HCT116 (cell line): ENCODE data around the gene SMCO1. TPM values are rescaled to one million over a fixed set of nuclear protein-coding genes. Genes with fewer than 3 reads are reported as not detected.

Experiments used
- ATAC-seq: fragments of 200-7000 bp; cut with Tn5 transposase; 2 replicates; pipeline ENCODE4 v1.9.1; 2020; ENCODE audit warnings: mild to moderate bottlenecking, moderate library complexity
- BruUV-seq: library from RNA; stranded (reverse); fragments of 400-500 nt; replicated peaks from 2 replicates; lab custom pipeline; 2021; lab: Mats Ljungman, UMichigan
- CTCF ChIA-PET: fragments of 300-600 bp; sonication (Branson Sonifier 250); formaldehyde crosslinking; loops from one replicate; lab custom pipeline; 2021; ENCODE audit warnings: antibody characterized with exemption; lab: Charles Lee
- POLR2A ChIA-PET: fragments of 300-600, 350-600 bp; sonication (Branson Sonifier 250); formaldehyde crosslinking; loops from one replicate; lab custom pipeline; 2021; ENCODE audit warnings: antibody characterized with exemption; lab: Charles Lee
- RAD21 ChIA-PET, 2 experiments: fragments of 300-600 bp; sonication (Branson Sonifier 250); formaldehyde crosslinking; loops; one replicate each; lab custom pipeline; 2023; ENCODE audit warnings: low total read pairs in 2 of 2; ENCODE audit not compliant: uncharacterized antibody in 2 of 2, unreplicated experiment in 2 of 2, low non-redundant PET in 1 of 2; lab: Charles Lee
- DNase-seq: peaks from one replicate; pipeline ENCODE4 v3.0.0-alpha.2; 2010; ENCODE audit warnings: low read depth, low spot score
- H2AFZ ChIP-seq: fragments of 200-600 bp; shearing (Covaris generic), sonication (generic); 2 replicates; pipeline ENCODE4 v1.6.1; 2017; ENCODE audit warnings: low read depth, mixed run types, mixed read lengths, antibody characterized with exemption, low read length; ENCODE audit not compliant: poor library complexity, severe bottlenecking
- H3K27ac ChIP-seq: 2 replicates; pipeline ENCODE4 v1.5.1; 2012; ENCODE audit warnings: low read depth, low read length
- H3K27me3 ChIP-seq: fragments of 200-600 bp; sonication (generic); 2 replicates; pipeline ENCODE4 v1.6.1; 2016; ENCODE audit warnings: mixed run types, low read length, mixed read lengths; ENCODE audit not compliant: insufficient read depth
- H3K36me3 ChIP-seq, 2 experiments: fragments of 200-500 bp in 1 of 2; fragments of 200-600 bp in 1 of 2; sonication (Bioruptor generic) in 1 of 2; sonication (generic) in 1 of 2; 2 replicates each; pipeline versions ENCODE4 v1.5.1 to v1.6.1; 2014 to 2016; ENCODE audit warnings: low read length in 2 of 2, inconsistent platforms in 1 of 2, mixed read lengths in 1 of 2, mixed run types in 1 of 2; ENCODE audit not compliant: insufficient read depth in 2 of 2, control insufficient read depth in 1 of 2
- H3K4me1 ChIP-seq, 2 experiments: fragments of 200-600 bp in 1 of 2; sonication (generic) in 1 of 2; 2 replicates each; pipeline versions ENCODE4 v1.5.1 to v1.6.1; 2012 to 2017; ENCODE audit warnings: low read length in 2 of 2, inconsistent platforms in 1 of 2, mild to moderate bottlenecking in 1 of 2, mixed read lengths in 1 of 2, mixed run types in 1 of 2, moderate library complexity in 1 of 2; ENCODE audit not compliant: insufficient read depth in 2 of 2, control insufficient read depth in 1 of 2
- H3K4me2 ChIP-seq: fragments of 200-600 bp; sonication (generic); 2 replicates; pipeline ENCODE4 v1.6.1; 2017; ENCODE audit warnings: mixed run types, low read length, mixed read lengths
- H3K4me3 ChIP-seq, 2 experiments: fragments of 200-600 bp in 1 of 2; sonication (generic) in 1 of 2; replicated peaks in 1 of 2; 2 replicates each; pipeline ENCODE4 v1.5.1; 2011 to 2016; ENCODE audit warnings: low read length in 2 of 2, control low read depth in 1 of 2, low read depth in 1 of 2, mild to moderate bottlenecking in 1 of 2, mixed read lengths in 1 of 2, mixed run types in 1 of 2
- H3K79me2 ChIP-seq: fragments of 200-600 bp; sonication (generic); 2 replicates; pipeline ENCODE4 v1.6.1; 2017; ENCODE audit warnings: mild to moderate bottlenecking, mixed run types, low read length, moderate library complexity, mixed read lengths; ENCODE audit not compliant: insufficient read depth
- H3K9ac ChIP-seq: fragments of 200-600 bp; sonication (generic); 2 replicates; pipeline ENCODE4 v1.6.1; 2016; ENCODE audit warnings: low read length, mixed read lengths
- H3K9me2 ChIP-seq: fragments of 200-600 bp; sonication (generic), shearing (Covaris generic); 2 replicates; pipeline ENCODE4 v1.6.1; 2017; ENCODE audit warnings: mixed run types, mild to moderate bottlenecking, moderate library complexity; ENCODE audit not compliant: insufficient read depth
- H3K9me3 ChIP-seq, 2 experiments: fragments of 200-500 bp in 1 of 2; fragments of 200-600 bp in 1 of 2; sonication (Bioruptor generic) in 1 of 2; sonication (generic) in 1 of 2; 2 replicates each; pipeline ENCODE4 v1.6.1; 2014 to 2017; ENCODE audit warnings: low read length in 2 of 2, mixed read lengths in 2 of 2, inconsistent platforms in 1 of 2, low read depth in 1 of 2, mild to moderate bottlenecking in 1 of 2, mixed run types in 1 of 2, moderate library complexity in 1 of 2; ENCODE audit not compliant: control insufficient read depth in 1 of 2, insufficient read depth in 1 of 2
- H4K20me1 ChIP-seq: fragments of 200-600 bp; sonication (generic), shearing (Covaris generic); 2 replicates; pipeline ENCODE4 v1.6.1; 2017; ENCODE audit warnings: mixed run types, mild to moderate bottlenecking, moderate library complexity; ENCODE audit not compliant: insufficient read depth
- CTCF ChIP-seq, 3 experiments: fragments of 200-600 bp in 1 of 3; sonication (generic) in 1 of 3; IDR thresholded peaks in 2 of 3; conservative IDR thresholded peaks in 1 of 3; 2 replicates each; pipeline ENCODE4 v1.5.1; 2012 to 2017; ENCODE audit warnings: low read depth in 2 of 3, low read length in 2 of 3, antibody characterized with exemption in 1 of 3, borderline replicate concordance in 1 of 3, control low read depth in 1 of 3, mild to moderate bottlenecking in 1 of 3, mixed read lengths in 1 of 3, mixed run types in 1 of 3, moderate library complexity in 1 of 3; ENCODE audit not compliant: insufficient read depth in 1 of 3
- JUND ChIP-seq: IDR thresholded peaks from 2 replicates; pipeline ENCODE4 v1.6.1; 2012
- REST ChIP-seq: IDR thresholded peaks from 2 replicates; pipeline ENCODE4 v1.6.1; 2012; ENCODE audit warnings: low read depth
- SIN3A ChIP-seq: IDR thresholded peaks from 2 replicates; pipeline ENCODE4 v1.6.1; 2012; ENCODE audit warnings: low read depth
- SRF ChIP-seq: IDR thresholded peaks from 2 replicates; pipeline ENCODE4 v1.6.1; 2012; ENCODE audit warnings: low read depth
- ZBTB33 ChIP-seq: IDR thresholded peaks from 2 replicates; pipeline ENCODE4 v1.6.1; 2011; ENCODE audit warnings: mild to moderate bottlenecking, low read length, moderate library complexity; ENCODE audit not compliant: insufficient replicate concordance; ENCODE audit errors: extremely low read depth
- ZFX ChIP-seq: fragments of 450-650 bp; IDR thresholded peaks from 2 replicates; pipeline ENCODE4 v1.6.1; 2017
- intact Hi-C: fragments of 100-400 bp; cut with micrococcal nuclease; formaldehyde crosslinking; loops from 2 replicates; pipeline ENCODE4 v1.10.0; 2022
- total RNA-seq: library from RNA; stranded (reverse); gene quantifications from one replicate; pipeline ENCODE4 v1.2.1, GENCODE V29; 2021; ENCODE audit not compliant: unreplicated experiment

Gene SMCO1
- total RNA-seq, 1 experiment from 2014 or later, result not detected

- no peak for DNase-seq
- Histone ChIP-seq H3K27me3 (no peaks in the 10 kb centered on the region), H3K79me2 (peaks cover 99% of the 10 kb centered on the region), H2AFZ (no peak overlapping the region), H4K20me1 (peaks cover 7% of the 10 kb centered on the region; the same call in 1 of the 2 replicates), H3K9me3 (no peaks in the 10 kb centered on the region), H3K27ac (no peak overlapping the region), H3K9me2 (no peaks in the 10 kb centered on the region), H3K4me2 (no peak overlapping the region), H3K9ac (no peak overlapping the region), H3K4me1 (no peaks in the 10 kb centered on the region), H3K36me3 (0 out of 4 replicates have a peak, but pooled peaks cover 0 to 6% of the 10 kb centered on the region in 2 experiments), H3K4me3 (no peak overlapping the region)
- BruUV-seq, result no TSS peak
- no peak for ATAC-seq
- RAD21 ChIA-PET, result no interaction called here
- intact Hi-C loops, result no loop called here
- POLR2A ChIA-PET, result no interaction called here
- CTCF ChIA-PET, result no interaction called here
- TF ChIP-seq ZFX, result no peak
Observed at GRCh38 chr3:196493292-196493691, 21.9 kb downstream of the SMCO1 start.

- intact Hi-C loops, result no loop called here
- no TSS peak for BruUV-seq
- Histone ChIP-seq H3K4me3 (no peak overlapping the region), H3K4me1 (no peaks in the 10 kb centered on the region), H3K27ac (no peak overlapping the region), H3K4me2 (no peak overlapping the region), H3K27me3 (no peaks in the 10 kb centered on the region), H3K79me2 (peaks cover 92% of the 10 kb centered on the region), H3K9me3 (no peaks in the 10 kb centered on the region), H3K9me2 (no peaks in the 10 kb centered on the region), H3K9ac (no peak overlapping the region), H3K36me3 (peaks cover 6% of the 10 kb centered on the region in 2 experiments; a peak in 1 of 4 replicates), H2AFZ (no peak overlapping the region), H4K20me1 (peaks cover 7% of the 10 kb centered on the region; the same call in 1 of the 2 replicates)
- ATAC-seq (no peak), DNase-seq (no peak)
- ChIA-PET RAD21 (no interaction called here), POLR2A (no interaction called here), CTCF (interaction anchor here (1.1 kb wide), 1 partner anchor 31 kb away, joined by 3 read pairs; no protein-coding TSS in a partner anchor)
- TF ChIP-seq REST (no peak), SRF (no peak), ZFX (no peak), ZBTB33 (no peak), JUND (no peak), CTCF (IDR thresholded peaks at IDR 0.05 in 2 of 3, conservative IDR thresholded peaks at IDR 0.05 in 1 of 3; ENCODE audit: borderline replicate concordance in 1 of 3, insufficient read depth in 1 of 3, low read depth in 2 of 3, low read length in 2 of 3) (no peak), SIN3A (no peak)
Observed at GRCh38 chr3:196492080-196492479, 23.1 kb downstream of the SMCO1 start.
